Right forelimb (tissue), 1 donor: ENCODE results near the gene PYGO2.

ENCODE experiments used
- DNase-seq: peaks from one replicate; pipeline ENCODE4 v3.0.0-alpha.2; 2018

Gene PYGO2

GRCh38 chr1:154959426-154959780 lies 2.2 kb downstream of the PYGO2 start:
- DNase-seq = no peak

DNA sequence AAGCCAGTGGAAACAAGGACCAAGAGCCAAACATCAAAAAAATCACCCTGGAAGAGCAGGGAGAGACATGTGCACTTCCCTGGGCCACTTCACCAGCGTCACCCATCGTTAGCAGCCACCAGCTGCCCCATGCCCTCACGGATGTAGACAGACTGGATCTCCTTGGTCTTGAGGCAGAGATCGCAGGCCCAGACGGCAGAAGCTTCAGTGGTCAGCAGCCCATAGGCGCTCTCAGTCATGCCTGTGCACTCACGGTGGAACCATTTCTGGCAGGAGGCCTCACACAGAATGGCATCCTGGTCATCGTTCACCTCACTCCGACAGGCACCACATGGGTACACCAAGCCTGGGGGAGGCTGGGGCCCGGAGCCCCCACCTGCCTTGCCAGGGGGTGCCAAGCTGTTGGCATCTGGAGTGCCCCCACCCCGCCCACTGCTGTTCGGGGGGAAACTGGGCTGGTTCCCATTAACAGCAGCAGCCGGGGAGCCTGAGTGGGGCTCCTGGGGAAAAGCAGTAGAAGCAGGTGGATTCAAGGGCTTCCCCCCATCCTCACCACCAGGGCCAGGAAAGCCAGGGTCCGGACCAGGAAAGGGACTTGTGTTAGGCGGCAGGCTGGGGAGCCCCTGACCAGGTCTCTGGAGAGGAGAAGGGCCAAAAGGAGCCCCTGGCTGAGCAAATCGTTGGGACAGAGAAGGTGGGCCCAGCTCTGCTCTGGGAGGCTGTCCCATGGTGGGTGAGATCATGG lies 2.7 kb downstream of the PYGO2 start:
- no peak for DNase-seq

DNA sequence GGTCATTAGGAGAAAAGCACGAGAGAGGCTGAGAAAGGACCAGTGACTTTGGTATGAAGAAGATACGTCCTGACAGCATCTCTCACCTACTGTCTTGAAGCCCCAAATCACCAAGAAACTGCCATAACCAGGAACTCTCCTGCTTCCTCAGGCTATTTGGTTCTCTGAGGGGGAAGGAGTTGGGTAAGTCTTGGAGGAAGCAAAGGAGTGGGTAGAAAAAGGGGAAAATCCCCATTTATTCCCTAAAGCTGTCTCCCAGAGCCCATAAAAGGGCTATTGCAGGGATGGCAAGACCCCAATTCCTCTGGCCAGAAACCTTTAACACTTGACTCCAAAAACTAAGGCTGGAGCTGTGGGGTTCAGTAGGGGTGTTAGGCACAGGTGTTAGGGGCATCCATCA lies 3.5 kb downstream of the PYGO2 start:
- DNase-seq = no peak

GRCh38 chr1:154957091-154957657 lies 4.4 kb downstream of the PYGO2 start:
- no peak for DNase-seq

GRCh38 chr1:154956544-154956941 lies 5.0 kb downstream of the PYGO2 start:
- DNase-seq = peak; percentile 63

- DNase-seq = peak; percentile 89
Measured at GRCh38 chr1:154955718-154956543, 5.7 kb downstream of the PYGO2 start, which contains the start of gene PBXIP1. TSS of gene PBXIP1 (minus strand) at chr1:154956099. CDS start at chr1:154953721, 2,378 bp downstream.

GRCh38 chr1:154955039-154955717 lies 6.4 kb downstream of the PYGO2 start:
- no peak for DNase-seq

- no peak for DNase-seq
Measured at GRCh38 chr1:154954541-154954940, 7.0 kb downstream of the PYGO2 start.

GRCh38 chr1:154953611-154954038 lies 8.0 kb downstream of the PYGO2 start:
- no peak for DNase-seq

GRCh38 chr1:154952664-154953063 lies 8.9 kb downstream of the PYGO2 start:
- no peak for DNase-seq

- DNase-seq = no peak
Measured at GRCh38 chr1:154951901-154952657, 9.5 kb downstream of the PYGO2 start.

GRCh38 chr1:154948079-154948478 lies 13.5 kb downstream of the PYGO2 start:
- no peak for DNase-seq

DNA sequence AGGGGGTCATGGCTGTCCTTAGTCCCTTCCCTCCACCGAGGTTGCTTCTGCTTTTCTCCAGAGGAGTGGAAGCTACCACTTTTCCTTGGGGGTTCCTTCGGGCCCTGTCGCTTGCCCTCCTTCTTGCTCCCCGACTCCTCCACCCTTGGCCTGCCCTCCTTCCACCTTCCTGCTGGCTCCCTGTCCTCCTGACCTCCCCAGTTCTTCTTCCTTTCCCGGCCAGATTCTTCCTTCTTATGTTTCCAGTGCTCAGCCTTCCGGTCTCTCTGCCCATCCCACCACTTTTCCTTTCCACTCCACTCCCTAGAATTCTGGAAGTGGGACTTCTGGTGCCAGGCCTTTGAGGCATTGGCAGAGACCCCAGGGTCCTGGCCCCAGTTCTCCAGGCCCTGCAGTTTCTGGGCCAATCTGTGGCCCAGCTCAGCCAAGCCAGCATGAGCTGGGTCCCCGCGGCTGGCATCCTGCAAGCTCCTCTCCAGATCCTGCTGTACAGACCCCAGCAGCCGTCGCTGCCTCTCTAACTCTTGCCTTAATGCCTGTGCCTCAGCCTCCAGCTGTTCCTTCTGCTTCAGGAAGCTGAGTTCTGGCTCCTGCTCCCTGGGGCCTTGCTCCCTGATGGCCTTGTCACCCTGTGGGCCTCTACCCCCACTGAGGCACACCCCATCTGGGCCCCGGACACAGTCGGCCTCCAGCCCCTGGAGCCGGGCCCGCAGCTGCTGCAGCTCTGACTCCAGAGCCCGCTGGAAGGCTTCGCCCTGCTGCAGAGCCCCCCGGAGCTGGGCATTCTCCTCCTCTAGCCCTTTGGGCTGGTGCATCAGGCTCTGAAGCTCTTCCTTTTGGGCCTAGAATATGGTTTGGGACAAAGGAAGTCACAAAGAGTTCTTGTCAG lies 15.4 kb downstream of the PYGO2 start:
- no peak for DNase-seq

GRCh38 chr1:154945160-154945961 lies 16.2 kb downstream of the PYGO2 start:
- DNase-seq = no peak

- DNase-seq = no peak
Measured at GRCh38 chr1:154944401-154945159, 17.0 kb downstream of the PYGO2 start.

DNA sequence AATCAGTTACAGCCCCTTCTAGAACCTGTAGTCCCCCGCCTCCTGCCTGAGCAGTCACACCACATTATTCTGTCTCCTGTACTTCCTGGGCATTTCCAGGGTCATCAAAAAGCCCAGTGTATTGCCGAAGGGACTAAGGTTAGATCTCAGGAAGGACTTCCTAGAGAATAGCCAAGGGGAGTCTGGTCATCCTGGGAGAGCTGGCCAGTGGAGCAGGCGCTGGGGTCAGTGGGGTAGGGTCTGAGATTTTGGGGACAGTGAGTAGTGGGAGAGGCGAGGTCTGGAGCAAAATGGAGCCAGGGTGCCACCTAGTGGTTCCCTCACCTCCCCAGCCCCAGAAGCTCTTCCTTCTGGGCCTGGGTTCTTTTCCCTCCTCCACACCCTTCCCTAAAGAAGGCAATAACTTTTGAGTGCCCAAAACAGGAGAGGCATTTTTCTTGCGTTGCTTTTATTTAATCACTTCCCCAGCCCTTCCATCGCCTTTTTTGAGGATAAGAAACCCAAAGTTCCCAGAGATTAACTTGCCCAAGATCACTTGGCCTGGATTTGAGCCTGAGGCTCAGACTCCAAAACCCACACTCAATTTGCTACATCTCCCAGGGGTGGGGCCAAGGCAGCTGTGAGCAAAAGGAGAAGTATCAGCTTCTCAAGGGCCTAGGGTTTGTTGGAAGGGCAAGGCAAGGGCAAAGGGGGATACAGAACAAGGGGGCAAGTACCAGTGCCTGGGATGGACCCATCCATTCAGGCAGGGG lies 17.8 kb downstream of the PYGO2 start:
- no peak for DNase-seq

DNA sequence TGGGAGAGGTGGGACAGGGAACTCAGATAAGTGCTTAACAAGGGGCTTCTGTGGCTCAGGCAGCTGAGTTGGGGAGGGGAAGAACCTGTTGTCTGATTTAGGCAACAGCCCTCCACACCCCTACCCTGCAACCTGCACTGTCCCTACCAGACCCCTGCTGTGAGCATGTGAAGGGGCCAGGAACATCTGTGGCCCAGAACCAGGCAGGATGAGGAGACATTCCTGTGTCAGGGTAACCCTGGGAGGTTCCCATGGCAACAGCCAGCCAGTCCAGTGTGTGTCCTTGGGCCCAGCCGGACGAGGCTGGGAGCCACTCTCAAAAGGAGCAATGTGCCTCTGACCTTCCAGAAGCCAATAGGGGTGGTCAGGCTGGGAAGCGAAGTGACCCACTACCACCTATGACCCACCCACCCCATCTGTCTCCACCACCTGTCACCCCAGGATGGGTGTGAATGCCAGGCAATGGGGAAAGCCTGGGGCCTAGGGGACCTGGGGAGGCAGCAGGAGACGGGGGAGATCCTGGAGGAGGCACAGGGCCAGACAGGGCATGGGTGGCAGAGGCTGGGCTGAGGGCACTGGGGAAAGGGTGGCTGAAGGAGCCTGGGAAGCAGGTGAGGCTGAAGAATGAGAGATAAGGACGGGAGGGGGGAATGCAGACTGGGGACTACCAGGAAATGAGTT lies 20.1 kb downstream of the PYGO2 start:
- no peak for DNase-seq

DNA sequence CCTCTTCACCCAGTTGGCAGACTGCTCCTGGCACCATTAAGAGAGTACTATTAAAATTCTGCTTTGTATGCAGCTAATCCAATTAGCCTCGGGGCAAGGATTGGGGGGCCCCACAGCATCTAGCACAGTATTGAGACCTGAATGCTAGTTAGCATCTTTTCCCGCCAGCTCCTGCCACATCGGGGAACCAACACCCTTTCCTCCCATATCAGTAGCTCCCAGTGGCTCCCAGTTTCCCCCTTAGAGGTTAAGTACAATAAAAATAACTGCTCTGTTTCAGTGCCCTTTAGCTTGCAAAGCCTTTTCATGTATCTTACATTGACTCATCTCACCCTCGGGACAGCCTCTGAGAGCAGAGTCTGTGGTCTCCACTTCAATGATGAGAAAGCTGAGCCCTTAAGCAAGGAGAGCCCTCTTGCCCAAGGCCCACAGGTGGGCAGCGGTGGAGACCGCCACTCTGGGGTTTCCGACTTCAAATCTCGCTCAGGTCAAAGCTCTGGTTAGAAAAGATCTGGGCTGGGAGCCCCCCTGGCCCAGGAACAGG lies 20.9 kb downstream of the PYGO2 start:
- DNase-seq = no peak
